Measurements from ENCODE around the gene WASF2. TPM values are rescaled to one million over a fixed set of nuclear protein-coding genes. Genes with fewer than 3 reads are reported as not detected.
A peak's percentile ranks its signal among the peaks of the same experiment; 100 is the strongest.

Gene WASF2
- total and polyA plus RNA-seq, 2 of the 8 experiments (the other 6 are each of a cell fraction or from before 2014, with no cell fraction given) = 32.1 to 86.6 TPM

- TF ChIP-seq CTCF (IDR thresholded peaks at IDR 0.05; ENCODE audit: control extremely low read depth in 1 of 3, insufficient read depth in 1 of 3, low read depth in 1 of 3, low read length in 3 of 3) (peak in 2 of 3 experiments; percentile 46 to 68; a peak in 3 of 4 replicates), HDAC2 (IDR thresholded peaks at IDR 0.05; ENCODE audit: borderline replicate concordance in 1 of 2, low read depth in 2 of 2, low read length in 2 of 2) (peak in 1 of 2 experiments; percentile 16; a peak in 1 of 4 replicates), SIX5 (IDR thresholded peaks at IDR 0.05; ENCODE audit: low read depth, low read length) (no peak), CHD2 (IDR thresholded peaks at IDR 0.05; ENCODE audit: low read length) (no peak), BACH1 (IDR thresholded peaks at IDR 0.05; ENCODE audit: low read length) (peak; percentile 27; the same call in 1 of the 2 replicates), E2F6 (IDR thresholded peaks at IDR 0.05) (peak; percentile 74), ATF3 (IDR thresholded peaks at IDR 0.05; ENCODE audit: insufficient read depth, low read depth, low read length) (no peak), POLR2A (IDR thresholded peaks at IDR 0.05; ENCODE audit: control extremely low read depth in 1 of 2, low read depth in 2 of 2, low read length in 2 of 2) (0 out of 3 replicates have a peak, but pooled peaks of 1 of the 2 experiments have one; percentile 17), KDM1A (IDR thresholded peaks at IDR 0.05; ENCODE audit: borderline replicate concordance, low read length) (no peak), SIN3A (conservative IDR thresholded peaks at IDR 0.05 in 1 of 2, IDR thresholded peaks at IDR 0.05 in 1 of 2; ENCODE audit: low read depth in 1 of 2, low read length in 2 of 2) (0 out of 4 replicates have a peak, but pooled peaks have one; percentile 15 to 35), TBP (IDR thresholded peaks at IDR 0.05; ENCODE audit: low read depth, low read length) (0 out of 2 replicates have a peak, but pooled peaks have one; percentile 9), SP2 (IDR thresholded peaks at IDR 0.05; ENCODE audit: low read length) (no peak)
Observed at GRCh38 chr1:27366411-27367159, 123.4 kb downstream of the WASF2 start, which contains the start of gene MAP3K6 (continued).

Measured in H1 (cell line).